ENCODE results near the gene ATXN8OS. TPM values are rescaled to one million over a fixed set of nuclear protein-coding genes. Genes with fewer than 3 reads are reported as not detected.

ATXN8OS gene
- total and polyA plus RNA-seq, 2 donors (not counting 3 experiments of a cell fraction or from before 2014, with no cell fraction given), result not detected

DNA sequence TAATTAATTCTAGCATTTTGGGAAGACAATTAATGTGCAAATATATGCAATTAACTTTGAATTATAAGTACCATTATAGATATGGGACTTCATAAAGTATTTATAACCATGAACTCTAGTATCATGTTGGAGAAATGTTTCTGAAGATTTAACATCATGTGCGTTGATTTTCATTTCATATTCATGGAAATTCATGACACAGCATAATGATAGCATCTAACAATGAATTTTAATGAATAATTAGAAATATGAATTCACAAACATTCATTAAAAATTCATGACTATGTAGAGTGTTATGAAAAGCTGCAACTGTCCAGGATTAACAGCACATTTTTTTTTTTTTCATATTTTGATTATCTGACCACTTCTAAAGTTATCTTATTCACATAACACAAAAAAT lies 70.7 kb downstream of the ATXN8OS start:
- POLR2A ChIA-PET, result no interaction called here
- Histone ChIP-seq H3K27ac (ENCODE audit: insufficient read depth, low read depth, low read length) (no peak overlapping the region), H3K9me3 (replicated peaks; ENCODE audit: control insufficient read depth, insufficient read depth, low read length) (no peaks in the 10 kb centered on the region), H3K4me1 (ENCODE audit: control insufficient read depth, extremely low read depth, insufficient read depth, low read length) (no peaks in the 10 kb centered on the region), H4K20me1 (replicated peaks; ENCODE audit: control insufficient read depth, extremely low read depth, insufficient read depth, low read length) (no peaks in the 10 kb centered on the region), H3K27me3 (ENCODE audit: control insufficient read depth in 2 of 2, insufficient read depth in 2 of 2, low read length in 2 of 2) (no peaks in the 10 kb centered on the region), H3K4me3 (replicated peaks in 1 of 3; ENCODE audit: insufficient read depth in 1 of 3, low read depth in 1 of 3, low read length in 3 of 3) (no peak overlapping the region), H3K9ac (replicated peaks; ENCODE audit: extremely low read depth, insufficient read depth, low read length) (no peak overlapping the region), H3K4me2 (ENCODE audit: insufficient read depth, low read length) (no peak overlapping the region), H3K9me1 (replicated peaks; ENCODE audit: control insufficient read depth, extremely low read depth, insufficient read depth, low read length) (no peaks in the 10 kb centered on the region), H3K36me3 (ENCODE audit: control insufficient read depth in 2 of 2, extremely low read depth in 1 of 2, insufficient read depth in 2 of 2, low read length in 2 of 2) (no peaks in the 10 kb centered on the region), H3K79me2 (ENCODE audit: control insufficient read depth, insufficient read depth, low read length) (no peaks in the 10 kb centered on the region), H2AFZ (ENCODE audit: low read depth, low read length) (no peak overlapping the region)
- DNase-seq (ENCODE audit: low read depth, low spot score) (no peak), FAIRE-seq (no peak)
- dilution Hi-C loops (cut with MboI; ENCODE audit: extremely low pct_ligation_motif_present, low sequenced_read_pairs) (no loop called here), intact Hi-C loops (cut with micrococcal nuclease) (no loop called here)
- TF ChIP-seq JUN (IDR thresholded peaks at IDR 0.05; ENCODE audit: borderline replicate concordance, insufficient read depth, insufficient read length, low read depth), result no peak
- BruUV-seq (replicated peaks), result no TSS peak
- CTCF ChIA-PET, result no interaction called here

Other genes with a start within 250 kb of the ATXN8OS start
- not detected in 2 replicates for gene KLHL1, start 626 bp downstream of the ATXN8OS start, total RNA-seq
- not detected in 2 replicates for gene KLHL1, start 626 bp downstream of the ATXN8OS start, polyA plus RNA-seq